Natural killer cell (primary cell): ENCODE measurements around the gene TLR4. TPM values are rescaled to one million over a fixed set of nuclear protein-coding genes. Genes with fewer than 3 reads are reported as not detected.

Experiments used
- ATAC-seq, 3 donors: fragments of 150-1000 bp in 2 of 3; fragments of 200-7000 bp in 1 of 3; cut with Tn5 transposase; 1 replicate in 1 of 3; 2 replicates in 2 of 3; pipeline ENCODE4 v1.10.0; 2021; ENCODE audit warnings: mild to moderate bottlenecking in 2 of 3, moderate library complexity in 2 of 3
- DNase-seq, 2 donors: peaks; one replicate each; pipeline versions ENCODE4 v3.0.0 to v3.0.0-alpha.2; 2013 to 2021; ENCODE audit warnings: mixed read lengths in 1 of 2
- H3K27ac ChIP-seq: one replicate; pipeline ENCODE4 v1.5.1; 2013; ENCODE audit warnings: mild to moderate bottlenecking, low read length
- H3K27me3 ChIP-seq: one replicate; pipeline ENCODE4 v1.6.1; 2013; ENCODE audit warnings: low read length; ENCODE audit not compliant: control insufficient read depth, insufficient read depth
- H3K36me3 ChIP-seq: one replicate; pipeline ENCODE4 v1.6.1; 2013; ENCODE audit warnings: low read length; ENCODE audit not compliant: control insufficient read depth, insufficient read depth
- H3K4me1 ChIP-seq: one replicate; pipeline ENCODE4 v1.6.1; 2013; ENCODE audit warnings: low read length; ENCODE audit not compliant: control insufficient read depth, insufficient read depth
- H3K4me3 ChIP-seq: one replicate; pipeline ENCODE4 v1.5.1; 2013; ENCODE audit warnings: low read length
- H3K9me3 ChIP-seq: one replicate; pipeline ENCODE4 v1.6.1; 2013; ENCODE audit warnings: low read length; ENCODE audit not compliant: control insufficient read depth, insufficient read depth
- H3K27ac Mint-ChIP-seq, 2 donors: one replicate each; pipeline ENCODE4 v1.8.0; 2022; ENCODE audit warnings: mild to moderate bottlenecking in 2 of 2, mixed read lengths in 2 of 2, moderate library complexity in 1 of 2
- H3K27me3 Mint-ChIP-seq, 2 donors: one replicate each; pipeline ENCODE4 v1.8.0; 2022; ENCODE audit warnings: low read depth in 2 of 2, mixed read lengths in 2 of 2
- H3K36me3 Mint-ChIP-seq: one replicate; pipeline ENCODE4 v1.8.0; 2022; ENCODE audit warnings: mixed read lengths
- H3K4me1 Mint-ChIP-seq, 2 donors: one replicate each; pipeline ENCODE4 v1.8.0; 2022; ENCODE audit warnings: mixed read lengths in 2 of 2
- H3K4me3 Mint-ChIP-seq: one replicate; pipeline ENCODE4 v1.8.0; 2022; ENCODE audit warnings: mild to moderate bottlenecking, moderate library complexity, mixed read lengths
- H3K9me3 Mint-ChIP-seq, 2 donors: one replicate each; pipeline ENCODE4 v1.8.0; 2022; ENCODE audit warnings: mixed read lengths in 2 of 2
- CTCF ChIP-seq: fragments of 200-600 bp; IDR thresholded peaks from one replicate; pipeline ENCODE4 v1.8.0; 2022; ENCODE audit warnings: antibody characterized with exemption
- WGBS: methylation state at CpG from one replicate; pipeline ENCODE4 v1.1.7; 2013; ENCODE audit warnings: missing lambda C conversion rate; ENCODE audit not compliant: insufficient coverage; 5-methylcytosine and 5-hydroxymethylcytosine counted together
- intact Hi-C: fragments of 100-400 bp; cut with micrococcal nuclease; formaldehyde crosslinking; loops from one replicate; pipeline ENCODE4 v1.14.2; 2022
- total RNA-seq, 4 donors: library from RNA; stranded (reverse); fragments of 120-200 nt in 1 of 4; gene quantifications; one replicate each; pipeline versions ENCODE4 v1.2.3 to v1.2.4, GENCODE V29; 2013 to 2022

Gene TLR4
- total RNA-seq, 3 donors from 2014 or later (not counting 1 experiment from before 2014, with no cell fraction given): 1.4 to 15.4 (median 2.2) TPM

GRCh38 chr9:117772960-117773359 is 68.8 kb downstream of the TLR4 start:
- WGBS: 60% methylated on average over 3 of the region's 3 CpGs
- Mint-ChIP-seq H3K4me1 (no peaks in the 10 kb centered on the region), H3K27me3 (peaks cover 27 to 55% of the 10 kb centered on the region in 2 donors), H3K9me3 (peaks cover 0 to 2% of the 10 kb centered on the region in 2 donors), H3K27ac (no peak overlapping the region), H3K36me3 (no peaks in the 10 kb centered on the region), H3K4me3 (no peak overlapping the region)
- H3K9me3 ChIP-seq: no peaks in the 10 kb centered on the region
- no peak overlapping the region for H3K27ac ChIP-seq
- intact Hi-C loops: no loop called here
- DNase-seq: no peak
- no peaks in the 10 kb centered on the region for H3K4me1 ChIP-seq
- no peaks in the 10 kb centered on the region for H3K27me3 ChIP-seq
- no peaks in the 10 kb centered on the region for H3K36me3 ChIP-seq
- no peak overlapping the region for H3K4me3 ChIP-seq
- no peak for ATAC-seq
- no peak for TF ChIP-seq CTCF
